PC-9 (cell line): ENCODE results near the gene ACTN3.

Source experiments
- EZH2 ChIP-seq: fragments of 200-600 bp; sonication (generic); IDR thresholded peaks from 2 replicates; pipeline ENCODE4 v1.8.0; 2017; ENCODE audit warnings: antibody characterized with exemption, low read depth
- TF ChIP-seq, protein P1 (sequence below): fragments of 200-600 bp; sonication (generic); conservative IDR thresholded peaks from 2 replicates; pipeline ENCODE4 v1.6.1; 2017; ENCODE audit warnings: mixed run types, antibody characterized with exemption, mild to moderate bottlenecking, moderate library complexity

GRCh38 chr11:66546966-66547661 lies 411 bp downstream of the ACTN3 start:
- TF ChIP-seq, protein P1, sequence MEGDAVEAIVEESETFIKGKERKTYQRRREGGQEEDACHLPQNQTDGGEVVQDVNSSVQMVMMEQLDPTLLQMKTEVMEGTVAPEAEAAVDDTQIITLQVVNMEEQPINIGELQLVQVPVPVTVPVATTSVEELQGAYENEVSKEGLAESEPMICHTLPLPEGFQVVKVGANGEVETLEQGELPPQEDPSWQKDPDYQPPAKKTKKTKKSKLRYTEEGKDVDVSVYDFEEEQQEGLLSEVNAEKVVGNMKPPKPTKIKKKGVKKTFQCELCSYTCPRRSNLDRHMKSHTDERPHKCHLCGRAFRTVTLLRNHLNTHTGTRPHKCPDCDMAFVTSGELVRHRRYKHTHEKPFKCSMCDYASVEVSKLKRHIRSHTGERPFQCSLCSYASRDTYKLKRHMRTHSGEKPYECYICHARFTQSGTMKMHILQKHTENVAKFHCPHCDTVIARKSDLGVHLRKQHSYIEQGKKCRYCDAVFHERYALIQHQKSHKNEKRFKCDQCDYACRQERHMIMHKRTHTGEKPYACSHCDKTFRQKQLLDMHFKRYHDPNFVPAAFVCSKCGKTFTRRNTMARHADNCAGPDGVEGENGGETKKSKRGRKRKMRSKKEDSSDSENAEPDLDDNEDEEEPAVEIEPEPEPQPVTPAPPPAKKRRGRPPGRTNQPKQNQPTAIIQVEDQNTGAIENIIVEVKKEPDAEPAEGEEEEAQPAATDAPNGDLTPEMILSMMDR = no peak
- TF ChIP-seq EZH2 = no peak
